Astrocyte (in vitro differentiated cells and primary cell): ENCODE results near the gene SIGLEC15. TPM values are rescaled to one million over a fixed set of nuclear protein-coding genes. Genes with fewer than 3 reads are reported as not detected.
A peak's percentile ranks its signal among the peaks of the same experiment; 100 is the strongest.
"Not testable (repeated sequence)": the region's sequence is repeated elsewhere in the genome, so short reads cannot be mapped to it uniquely, and the experiment has no call there.

Source experiments
- DNase-seq: peaks from one replicate; pipeline ENCODE4 v3.0.0-alpha.2; 2010; ENCODE audit warnings: low read depth
- FAIRE-seq: peaks from 2 replicates; lab custom pipeline; 2011; peaks lifted over from hg19 to GRCh38; lab: Jason Lieb, UNC
- H2AFZ ChIP-seq: 2 replicates; pipeline ENCODE4 v1.6.0; 2012; ENCODE audit warnings: low read depth, low read length, inconsistent platforms
- H3K27ac ChIP-seq: 2 replicates; pipeline ENCODE4 v1.5.1; 2011; ENCODE audit warnings: low read depth, low read length, inconsistent platforms
- H3K27me3 ChIP-seq: 2 replicates; pipeline ENCODE4 v1.6.0; 2011; ENCODE audit warnings: low read length, inconsistent platforms; ENCODE audit not compliant: insufficient read depth
- H3K36me3 ChIP-seq: 2 replicates; pipeline ENCODE4 v1.5.1; 2011; ENCODE audit warnings: low read length, inconsistent platforms; ENCODE audit not compliant: insufficient read depth
- H3K4me1 ChIP-seq: 2 replicates; pipeline ENCODE4 v1.5.1; 2011; ENCODE audit warnings: low read length, inconsistent platforms; ENCODE audit not compliant: insufficient read depth
- H3K4me2 ChIP-seq: 2 replicates; pipeline ENCODE4 v1.6.0; 2012; ENCODE audit warnings: low read length, inconsistent platforms
- H3K4me3 ChIP-seq: 2 replicates; pipeline ENCODE4 v1.5.1; 2011; ENCODE audit warnings: low read depth, mild to moderate bottlenecking, low read length, inconsistent platforms; ENCODE audit not compliant: insufficient read depth
- H3K79me2 ChIP-seq: 2 replicates; pipeline ENCODE4 v1.6.0; 2012; ENCODE audit warnings: mild to moderate bottlenecking, low read length, inconsistent platforms; ENCODE audit not compliant: insufficient read depth
- H3K9ac ChIP-seq: 2 replicates; pipeline ENCODE4 v1.6.0; 2012; ENCODE audit warnings: mild to moderate bottlenecking, low read length, inconsistent platforms
- H3K9me3 ChIP-seq: 2 replicates; pipeline ENCODE4 v1.5.1; 2012; ENCODE audit warnings: low read depth, mild to moderate bottlenecking, low read length, inconsistent platforms; ENCODE audit not compliant: insufficient read depth
- H4K20me1 ChIP-seq: 2 replicates; pipeline ENCODE4 v1.6.0; 2012; ENCODE audit warnings: low read length, inconsistent platforms; ENCODE audit not compliant: insufficient read depth
- H3K27ac Mint-ChIP-seq: one replicate; pipeline ENCODE4 v1.8.0; 2021; ENCODE audit warnings: mild to moderate bottlenecking, mixed read lengths; ENCODE audit not compliant: unreplicated experiment
- H3K27me3 Mint-ChIP-seq: one replicate; pipeline ENCODE4 v1.8.0; 2021; ENCODE audit warnings: low read depth, mixed read lengths; ENCODE audit not compliant: unreplicated experiment
- H3K36me3 Mint-ChIP-seq: one replicate; pipeline ENCODE4 v1.8.0; 2021; ENCODE audit warnings: low read depth, mixed read lengths; ENCODE audit not compliant: unreplicated experiment
- H3K4me1 Mint-ChIP-seq: one replicate; pipeline ENCODE4 v1.8.0; 2021; ENCODE audit warnings: low read depth, mixed read lengths; ENCODE audit not compliant: unreplicated experiment
- H3K4me3 Mint-ChIP-seq: one replicate; pipeline ENCODE4 v1.8.0; 2021; ENCODE audit warnings: mild to moderate bottlenecking, moderate library complexity, mixed read lengths; ENCODE audit not compliant: unreplicated experiment
- H3K9me3 Mint-ChIP-seq: one replicate; pipeline ENCODE4 v1.8.0; 2021; ENCODE audit warnings: mild to moderate bottlenecking, mixed read lengths; ENCODE audit not compliant: unreplicated experiment
- EZH2 ChIP-seq: IDR thresholded peaks from 2 replicates; pipeline ENCODE4 v1.6.1; 2012; ENCODE audit warnings: mild to moderate bottlenecking, low read length, inconsistent platforms; ENCODE audit not compliant: insufficient read depth
- total RNA-seq: library from RNA; stranded (reverse); gene quantifications from 2 replicates; pipeline ENCODE4 v1.2.1, GENCODE V29; 2021
- TF ChIP-seq, protein P1 (sequence below): IDR thresholded peaks from 2 replicates; pipeline ENCODE4 v1.5.1; 2011; ENCODE audit warnings: low read depth, mild to moderate bottlenecking, inconsistent platforms, low read length, moderate library complexity; ENCODE audit not compliant: insufficient read depth

The SIGLEC15 gene
- total RNA-seq, 1 donor from 2014 or later: 0.27 TPM

DNA sequence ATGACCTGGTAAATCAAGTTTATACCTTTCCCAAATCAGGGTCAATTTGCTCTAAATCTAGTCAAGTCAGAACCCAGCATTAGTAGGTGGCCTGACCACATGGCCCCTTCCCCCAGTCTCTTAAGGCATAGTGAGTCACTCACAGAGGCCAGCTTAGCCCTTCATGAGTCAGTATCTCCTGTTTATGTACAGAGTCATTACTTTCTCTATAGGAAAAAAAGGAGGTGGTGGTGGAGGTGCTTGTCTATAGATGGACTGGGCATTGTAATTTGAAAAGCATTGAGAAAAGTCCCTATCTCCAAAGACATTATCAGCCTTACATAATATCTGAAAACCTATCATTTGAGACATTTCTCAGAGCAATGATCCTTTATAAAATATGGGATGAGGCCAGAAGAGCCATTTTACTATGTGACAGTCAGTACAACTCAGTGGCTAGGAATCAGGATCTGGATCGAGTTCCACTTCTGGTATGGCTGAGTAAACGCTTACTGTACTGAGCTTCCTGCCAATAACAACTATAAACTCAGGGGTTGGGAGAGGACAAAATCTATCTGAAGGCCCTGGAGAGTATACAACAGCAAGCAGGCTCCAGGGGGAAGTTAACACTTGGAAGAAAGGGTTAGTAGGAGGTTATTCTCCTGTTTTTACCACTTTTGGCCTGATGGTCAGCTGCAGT is 22.5 kb upstream of the SIGLEC15 start:
- H3K4me3 ChIP-seq: peak overlapping the region; percentile 22
- H3K36me3 ChIP-seq: no peaks in the 10 kb centered on the region
- TF ChIP-seq, protein P1, sequence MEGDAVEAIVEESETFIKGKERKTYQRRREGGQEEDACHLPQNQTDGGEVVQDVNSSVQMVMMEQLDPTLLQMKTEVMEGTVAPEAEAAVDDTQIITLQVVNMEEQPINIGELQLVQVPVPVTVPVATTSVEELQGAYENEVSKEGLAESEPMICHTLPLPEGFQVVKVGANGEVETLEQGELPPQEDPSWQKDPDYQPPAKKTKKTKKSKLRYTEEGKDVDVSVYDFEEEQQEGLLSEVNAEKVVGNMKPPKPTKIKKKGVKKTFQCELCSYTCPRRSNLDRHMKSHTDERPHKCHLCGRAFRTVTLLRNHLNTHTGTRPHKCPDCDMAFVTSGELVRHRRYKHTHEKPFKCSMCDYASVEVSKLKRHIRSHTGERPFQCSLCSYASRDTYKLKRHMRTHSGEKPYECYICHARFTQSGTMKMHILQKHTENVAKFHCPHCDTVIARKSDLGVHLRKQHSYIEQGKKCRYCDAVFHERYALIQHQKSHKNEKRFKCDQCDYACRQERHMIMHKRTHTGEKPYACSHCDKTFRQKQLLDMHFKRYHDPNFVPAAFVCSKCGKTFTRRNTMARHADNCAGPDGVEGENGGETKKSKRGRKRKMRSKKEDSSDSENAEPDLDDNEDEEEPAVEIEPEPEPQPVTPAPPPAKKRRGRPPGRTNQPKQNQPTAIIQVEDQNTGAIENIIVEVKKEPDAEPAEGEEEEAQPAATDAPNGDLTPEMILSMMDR: no peak
- no peak for TF ChIP-seq EZH2
- FAIRE-seq: peak; percentile 96
- peak; percentile 99 for DNase-seq
- H4K20me1 ChIP-seq: no peaks in the 10 kb centered on the region
- no peaks in the 10 kb centered on the region for H3K79me2 ChIP-seq
- H3K27me3 Mint-ChIP-seq: no peaks in the 10 kb centered on the region
- H3K4me2 ChIP-seq: peak overlapping the region; percentile 77
- peak overlapping the region; percentile 12 for H2AFZ ChIP-seq
- peak overlapping the region; percentile 90 for H3K27ac Mint-ChIP-seq
- peak overlapping the region; percentile 79 for H3K9ac ChIP-seq
- H3K36me3 Mint-ChIP-seq: no peaks in the 10 kb centered on the region
- H3K4me1 Mint-ChIP-seq: peaks cover 24% of the 10 kb centered on the region
- no peaks in the 10 kb centered on the region for H3K27me3 ChIP-seq
- H3K27ac ChIP-seq: peak overlapping the region; percentile 97
- peaks cover 32% of the 10 kb centered on the region for H3K4me1 ChIP-seq
- H3K9me3 ChIP-seq: no peaks in the 10 kb centered on the region
- peak overlapping the region; percentile 31 for H3K4me3 Mint-ChIP-seq
- peaks cover 20% of the 10 kb centered on the region for H3K9me3 Mint-ChIP-seq

DNA sequence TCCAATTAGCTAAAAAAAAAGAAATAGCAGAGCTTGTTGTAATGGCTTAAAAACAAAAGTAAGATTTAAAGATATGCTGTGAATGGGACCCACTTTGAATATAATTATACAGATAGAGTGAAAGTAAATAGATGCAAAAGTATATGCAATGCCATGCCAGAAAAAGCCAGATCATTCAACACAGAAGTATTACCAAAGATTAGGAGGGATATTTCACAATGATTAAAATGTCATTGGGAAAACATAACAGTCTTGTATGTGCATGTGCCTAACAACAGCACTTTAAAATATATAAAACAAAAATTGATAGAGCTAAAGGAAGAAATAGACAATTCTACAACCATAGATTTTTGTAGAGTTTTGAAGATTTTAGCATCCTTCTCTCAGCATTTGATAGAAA is 19.9 kb upstream of the SIGLEC15 start:
- no peak for DNase-seq
- Mint-ChIP-seq H3K4me3 (no peak overlapping the region), H3K9me3 (peaks cover 15% of the 10 kb centered on the region), H3K4me1 (peaks cover 24% of the 10 kb centered on the region), H3K27ac (no peak overlapping the region), H3K27me3 (no peaks in the 10 kb centered on the region), H3K36me3 (no peaks in the 10 kb centered on the region)
- no peak overlapping the region for H3K4me3 ChIP-seq
- H2AFZ ChIP-seq: no peak overlapping the region
- H3K79me2 ChIP-seq: no peaks in the 10 kb centered on the region
- H4K20me1 ChIP-seq: no peaks in the 10 kb centered on the region
- peaks cover 32% of the 10 kb centered on the region for H3K4me1 ChIP-seq
- H3K36me3 ChIP-seq: no peaks in the 10 kb centered on the region
- H3K27me3 ChIP-seq: no peaks in the 10 kb centered on the region
- H3K27ac ChIP-seq: peak overlapping the region; percentile 89
- TF ChIP-seq EZH2: no peak
- TF ChIP-seq, protein P1: no peak
- no peak overlapping the region for H3K9ac ChIP-seq
- FAIRE-seq: no peak
- no peaks in the 10 kb centered on the region for H3K9me3 ChIP-seq
- H3K4me2 ChIP-seq: no peak overlapping the region

DNA sequence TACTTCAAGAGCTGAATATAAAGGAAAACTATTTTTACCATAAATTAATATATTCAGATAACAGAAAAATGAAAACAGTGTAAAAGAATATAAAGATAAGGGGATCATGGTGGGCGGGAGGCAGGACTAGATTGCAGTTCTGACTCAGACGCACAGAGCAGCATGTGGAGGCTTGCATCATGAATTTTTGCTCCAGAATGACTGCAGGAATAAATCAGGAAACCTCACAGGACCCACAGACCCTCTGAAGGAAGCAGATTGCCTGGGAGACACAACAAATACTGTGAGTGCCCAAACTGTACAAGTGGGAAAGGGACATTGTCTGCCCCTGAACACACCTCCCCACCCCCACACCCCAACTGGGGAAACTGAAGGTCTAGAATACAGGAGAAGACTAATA is 19.2 kb upstream of the SIGLEC15 start:
- Histone ChIP-seq H4K20me1 (no peaks in the 10 kb centered on the region), H3K9me3 (no peaks in the 10 kb centered on the region), H3K27ac (peak overlapping the region; percentile 89), H3K79me2 (no peaks in the 10 kb centered on the region), H3K36me3 (no peaks in the 10 kb centered on the region), H3K4me2 (peak overlapping the region; percentile 42), H3K4me3 (no peak overlapping the region), H2AFZ (peak overlapping the region; percentile 68), H3K27me3 (no peaks in the 10 kb centered on the region), H3K9ac (peak overlapping the region; percentile 71), H3K4me1 (peaks cover 32% of the 10 kb centered on the region)
- Mint-ChIP-seq H3K36me3 (no peaks in the 10 kb centered on the region), H3K4me3 (no peak overlapping the region), H3K27ac (peak overlapping the region; percentile 95), H3K4me1 (peaks cover 26% of the 10 kb centered on the region), H3K9me3 (peaks cover 13% of the 10 kb centered on the region), H3K27me3 (no peaks in the 10 kb centered on the region)
- no peak for FAIRE-seq
- DNase-seq: peak; percentile 85
- no peak for TF ChIP-seq EZH2
- TF ChIP-seq, protein P1: no peak

DNA sequence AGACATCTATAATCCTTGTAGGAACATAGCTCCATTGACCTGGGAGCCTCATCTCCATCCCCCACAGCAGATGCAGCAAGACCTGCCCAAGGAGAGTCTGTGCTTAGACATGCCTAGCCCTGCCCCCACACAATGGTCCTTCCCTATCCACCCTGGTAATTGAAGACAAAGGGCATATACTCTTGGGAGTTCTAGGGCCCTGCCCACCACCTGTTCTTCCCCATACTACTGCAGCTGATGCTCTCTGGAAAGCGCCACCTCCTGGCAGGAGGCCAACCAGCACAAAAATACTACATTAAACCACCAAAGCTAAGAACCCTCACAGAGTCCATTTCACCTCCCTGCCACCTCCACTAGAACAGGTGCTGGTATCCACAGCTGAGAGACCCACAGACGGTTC is 18.3 kb upstream of the SIGLEC15 start:
- FAIRE-seq, H3K36me3 ChIP-seq, H3K27me3 ChIP-seq, H4K20me1 ChIP-seq, H3K27me3 Mint-ChIP-seq, H3K27ac Mint-ChIP-seq, H3K36me3 Mint-ChIP-seq, H2AFZ ChIP-seq, H3K4me2 ChIP-seq, H3K4me3 Mint-ChIP-seq, DNase-seq, H3K9me3 ChIP-seq, H3K79me2 ChIP-seq, H3K4me3 ChIP-seq: not testable (repeated sequence)
- Histone ChIP-seq H3K9ac (peak overlapping the region; percentile 71), H3K4me1 (peaks cover 24% of the 10 kb centered on the region), H3K27ac (peak overlapping the region; percentile 89)
- Mint-ChIP-seq H3K4me1 (peaks cover 26% of the 10 kb centered on the region), H3K9me3 (peaks cover 13% of the 10 kb centered on the region)
